DOHH2 (cell line): ENCODE data around the gene MFGE8.

ENCODE experiments used
- H3F3A ChIP-seq: fragments of 200-600 bp; sonication (generic), shearing (Covaris generic); 2 replicates; pipeline ENCODE4 v1.6.0; 2016; ENCODE audit warnings: antibody characterized with exemption, mild to moderate bottlenecking; ENCODE audit not compliant: control insufficient read depth, insufficient read depth
- H3K27ac ChIP-seq: fragments of 200-600 bp; sonication (generic); 2 replicates; pipeline ENCODE4 v1.5.1; 2014; ENCODE audit warnings: low read depth, mild to moderate bottlenecking, low read length, moderate library complexity
- H3K27me3 ChIP-seq: fragments of 200-600 bp; sonication (generic); 2 replicates; pipeline ENCODE4 v1.6.1; 2014; ENCODE audit warnings: mild to moderate bottlenecking, low read length, mixed read lengths; ENCODE audit not compliant: control insufficient read depth
- H3K36me3 ChIP-seq: fragments of 200-600 bp; sonication (generic); 2 replicates; pipeline ENCODE4 v1.6.1; 2014; ENCODE audit warnings: mild to moderate bottlenecking, low read length, moderate library complexity, mixed read lengths; ENCODE audit not compliant: control insufficient read depth
- H3K4me1 ChIP-seq: fragments of 200-600 bp; sonication (generic); 2 replicates; pipeline ENCODE4 v1.6.1; 2014; ENCODE audit warnings: mild to moderate bottlenecking, low read length, mixed read lengths; ENCODE audit not compliant: control insufficient read depth
- H3K4me2 ChIP-seq: fragments of 200-600 bp; sonication (generic); 2 replicates; pipeline ENCODE4 v1.6.0; 2014; ENCODE audit warnings: mild to moderate bottlenecking, low read length, moderate library complexity
- H3K4me3 ChIP-seq: fragments of 200-600 bp; sonication (generic); 2 replicates; pipeline ENCODE4 v1.5.1; 2014; ENCODE audit warnings: mild to moderate bottlenecking, low read length, mixed read lengths
- H3K79me2 ChIP-seq: fragments of 200-600 bp; sonication (generic); 2 replicates; pipeline ENCODE4 v1.6.1; 2014; ENCODE audit warnings: mild to moderate bottlenecking, low read length, mixed read lengths; ENCODE audit not compliant: control insufficient read depth
- H3K9me2 ChIP-seq: fragments of 200-600 bp; sonication (generic); replicated peaks from 2 replicates; pipeline ENCODE4 v1.6.1; 2014; ENCODE audit warnings: mild to moderate bottlenecking, low read length, mixed read lengths; ENCODE audit not compliant: control insufficient read depth
- H3K9me3 ChIP-seq: fragments of 200-600 bp; sonication (generic); 2 replicates; pipeline ENCODE4 v1.6.1; 2014; ENCODE audit warnings: antibody characterized with exemption, low read length, mixed read lengths; ENCODE audit not compliant: control insufficient read depth, insufficient read depth
- H4K20me1 ChIP-seq: fragments of 200-600 bp; sonication (generic); 2 replicates; pipeline ENCODE4 v1.6.0; 2014; ENCODE audit warnings: low read depth, mild to moderate bottlenecking, antibody characterized with exemption, low read length, moderate library complexity; ENCODE audit not compliant: control insufficient read depth, insufficient read depth
- EZH2phosphoT487 ChIP-seq: fragments of 200-600 bp; sonication (generic); IDR thresholded peaks from 2 replicates; pipeline ENCODE4 v1.6.1; 2017; ENCODE audit warnings: borderline replicate concordance, mild to moderate bottlenecking, antibody characterized with exemption, low read length, moderate library complexity, mixed read lengths
- TF ChIP-seq, protein P1 (sequence below): fragments of 200-600 bp; sonication (generic); IDR thresholded peaks from one replicate; pipeline ENCODE4 v1.5.1; 2014; ENCODE audit warnings: antibody characterized with exemption, mild to moderate bottlenecking, low read depth, low read length; ENCODE audit not compliant: poor library complexity, severe bottlenecking

The MFGE8 gene

DNA sequence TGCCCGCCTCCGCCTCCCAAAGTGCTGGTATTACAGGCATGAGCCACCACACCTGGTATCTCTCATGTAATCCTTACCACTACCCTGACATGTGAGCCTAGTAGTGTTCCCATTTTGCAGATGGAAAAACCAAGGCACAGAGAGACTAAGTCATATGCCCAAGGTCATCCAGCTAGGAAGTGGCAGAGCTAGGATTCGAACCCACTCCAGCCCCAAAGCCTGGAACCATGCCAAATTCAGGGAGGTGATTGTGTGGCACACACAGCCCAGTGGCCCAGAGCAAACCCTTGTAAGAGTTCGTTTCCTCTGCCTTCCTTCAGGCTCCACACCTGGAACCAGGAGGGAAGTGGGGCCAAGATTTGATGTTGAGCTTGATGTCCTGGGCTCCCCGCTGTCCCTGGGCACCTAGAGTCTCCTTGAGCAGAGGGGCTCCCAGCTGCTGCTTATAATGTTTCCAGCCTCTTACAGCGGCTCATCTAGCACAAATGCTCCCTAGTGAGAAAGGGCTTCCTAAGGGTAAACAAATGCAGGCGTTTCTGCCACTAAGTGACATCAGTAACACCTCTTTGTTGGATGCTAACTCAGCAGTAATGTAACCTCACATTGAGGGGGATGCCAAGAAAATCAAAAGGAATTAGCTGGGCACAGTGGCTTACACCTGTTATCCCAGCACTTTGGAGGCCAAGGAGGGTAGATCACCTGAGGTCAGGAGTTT is 21.5 kb downstream of the MFGE8 start:
- no peaks in the 10 kb centered on the region for H3K9me3 ChIP-seq
- H3K4me2 ChIP-seq, result no peak overlapping the region
- H4K20me1 ChIP-seq, result no peaks in the 10 kb centered on the region
- no peak for TF ChIP-seq EZH2phosphoT487
- TF ChIP-seq, protein P1, sequence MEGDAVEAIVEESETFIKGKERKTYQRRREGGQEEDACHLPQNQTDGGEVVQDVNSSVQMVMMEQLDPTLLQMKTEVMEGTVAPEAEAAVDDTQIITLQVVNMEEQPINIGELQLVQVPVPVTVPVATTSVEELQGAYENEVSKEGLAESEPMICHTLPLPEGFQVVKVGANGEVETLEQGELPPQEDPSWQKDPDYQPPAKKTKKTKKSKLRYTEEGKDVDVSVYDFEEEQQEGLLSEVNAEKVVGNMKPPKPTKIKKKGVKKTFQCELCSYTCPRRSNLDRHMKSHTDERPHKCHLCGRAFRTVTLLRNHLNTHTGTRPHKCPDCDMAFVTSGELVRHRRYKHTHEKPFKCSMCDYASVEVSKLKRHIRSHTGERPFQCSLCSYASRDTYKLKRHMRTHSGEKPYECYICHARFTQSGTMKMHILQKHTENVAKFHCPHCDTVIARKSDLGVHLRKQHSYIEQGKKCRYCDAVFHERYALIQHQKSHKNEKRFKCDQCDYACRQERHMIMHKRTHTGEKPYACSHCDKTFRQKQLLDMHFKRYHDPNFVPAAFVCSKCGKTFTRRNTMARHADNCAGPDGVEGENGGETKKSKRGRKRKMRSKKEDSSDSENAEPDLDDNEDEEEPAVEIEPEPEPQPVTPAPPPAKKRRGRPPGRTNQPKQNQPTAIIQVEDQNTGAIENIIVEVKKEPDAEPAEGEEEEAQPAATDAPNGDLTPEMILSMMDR, result no peak
- no peaks in the 10 kb centered on the region for H3K36me3 ChIP-seq
- no peaks in the 10 kb centered on the region for H3K9me2 ChIP-seq
- H3K27me3 ChIP-seq, result peaks cover 29% of the 10 kb centered on the region
- no peaks in the 10 kb centered on the region for H3K79me2 ChIP-seq
- no peak overlapping the region for H3K27ac ChIP-seq
- H3F3A ChIP-seq, result no peaks in the 10 kb centered on the region
- H3K4me3 ChIP-seq, result no peak overlapping the region
- peaks cover 9% of the 10 kb centered on the region; the same call in 1 of the 2 replicates for H3K4me1 ChIP-seq

DNA sequence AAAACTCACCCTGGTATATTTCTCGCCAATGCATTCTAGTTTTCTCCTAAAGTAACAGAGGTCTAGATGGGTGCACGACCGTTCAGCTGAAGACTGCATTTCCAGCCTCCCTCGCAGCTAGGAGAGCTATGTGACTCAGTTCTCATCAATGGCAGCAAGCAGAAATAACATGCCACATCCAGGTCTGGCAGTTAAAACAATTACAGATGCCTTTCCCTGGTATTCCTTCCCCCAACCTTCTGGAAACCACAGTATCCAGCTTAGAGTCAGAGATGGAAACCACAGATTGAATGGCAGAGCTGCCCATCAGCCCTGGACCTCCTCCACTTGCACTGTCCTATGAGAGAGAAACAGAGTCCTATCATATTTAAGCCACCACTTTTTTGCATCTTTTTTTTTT is 22.7 kb downstream of the MFGE8 start:
- TF ChIP-seq, protein P1, result no peak
- TF ChIP-seq EZH2phosphoT487, result no peak
- no peaks in the 10 kb centered on the region for H3K9me2 ChIP-seq
- H3K36me3 ChIP-seq, result no peaks in the 10 kb centered on the region
- H3F3A ChIP-seq, result no peaks in the 10 kb centered on the region
- H3K27me3 ChIP-seq, result peaks cover 20% of the 10 kb centered on the region
- H3K4me1 ChIP-seq, result peaks cover 7% of the 10 kb centered on the region; the same call in 1 of the 2 replicates
- no peaks in the 10 kb centered on the region for H3K79me2 ChIP-seq
- H3K4me3 ChIP-seq, result no peak overlapping the region
- H4K20me1 ChIP-seq, result no peaks in the 10 kb centered on the region
- no peak overlapping the region for H3K27ac ChIP-seq
- no peaks in the 10 kb centered on the region for H3K9me3 ChIP-seq
- no peak overlapping the region for H3K4me2 ChIP-seq

DNA sequence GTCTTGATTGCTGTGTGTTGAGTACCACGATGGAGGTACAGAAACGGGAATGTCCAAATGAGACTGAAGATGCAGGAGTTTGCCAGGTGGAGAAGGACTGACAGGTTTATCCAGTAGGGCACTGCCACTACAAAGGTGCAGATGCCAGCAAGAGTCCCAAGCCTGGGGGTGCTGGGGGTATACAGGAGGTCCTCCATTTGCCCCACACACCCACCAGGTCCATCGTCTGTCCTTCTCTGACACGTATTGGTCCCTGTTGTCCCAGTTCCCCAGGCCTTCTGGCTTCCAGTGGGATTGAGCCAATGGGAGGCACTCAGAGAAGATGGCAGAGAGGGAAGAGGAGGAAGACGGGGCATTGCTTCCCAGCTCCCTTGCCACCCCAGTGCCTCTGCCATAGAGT is 24.5 kb downstream of the MFGE8 start:
- no peak for TF ChIP-seq EZH2phosphoT487
- TF ChIP-seq, protein P1, result no peak
- no peak overlapping the region for H3K4me3 ChIP-seq
- H4K20me1 ChIP-seq, result no peaks in the 10 kb centered on the region
- no peaks in the 10 kb centered on the region for H3F3A ChIP-seq
- 0 out of 2 replicates have a peak, but pooled peaks cover 3% of the 10 kb centered on the region for H3K27me3 ChIP-seq
- H3K27ac ChIP-seq, result no peak overlapping the region
- H3K36me3 ChIP-seq, result no peaks in the 10 kb centered on the region
- no peak overlapping the region for H3K4me2 ChIP-seq
- H3K79me2 ChIP-seq, result no peaks in the 10 kb centered on the region
- H3K4me1 ChIP-seq, result no peaks in the 10 kb centered on the region
- no peaks in the 10 kb centered on the region for H3K9me2 ChIP-seq
- no peaks in the 10 kb centered on the region for H3K9me3 ChIP-seq
